HEK293T (cell line): ENCODE results near the gene CCDC171.

Experiments
- CTCF ChIA-PET: fragments of 350-600 bp; formaldehyde crosslinking; extraction: SDS; loops from one replicate; lab custom pipeline; 2021; ENCODE audit warnings: antibody characterized with exemption, inconsistent platforms; lab: Yijun Ruan, JAX
- POLR2A ChIA-PET: fragments of 350-600 bp; formaldehyde crosslinking; extraction: SDS; loops from one replicate; lab custom pipeline; 2020; ENCODE audit warnings: antibody characterized with exemption, inconsistent platforms; lab: Yijun Ruan, JAX
- DNase-seq: peaks from one replicate; pipeline ENCODE4 v3.0.0; 2012; ENCODE audit warnings: mixed read lengths; ENCODE audit errors: extremely low spot score
- ARNT ChIP-seq: fragments of 450-650 bp; IDR thresholded peaks from 2 replicates; pipeline ENCODE4 v1.6.1; 2017; ENCODE audit warnings: mild to moderate bottlenecking
- BHLHE40 ChIP-seq: fragments of 450-650 bp; IDR thresholded peaks from 2 replicates; pipeline ENCODE4 v1.6.1; 2016; ENCODE audit warnings: mild to moderate bottlenecking, moderate library complexity, borderline replicate concordance
- CTBP1 ChIP-seq: fragments of 450-650 bp; IDR thresholded peaks from 2 replicates; pipeline ENCODE4 v1.6.1; 2016; ENCODE audit warnings: borderline replicate concordance
- ELF4 ChIP-seq: fragments of 450-650 bp; IDR thresholded peaks from 2 replicates; pipeline ENCODE4 v1.6.1; 2017; ENCODE audit warnings: antibody characterized with exemption
- FOXA1 ChIP-seq: fragments of 450-650 bp; IDR thresholded peaks from 2 replicates; pipeline ENCODE4 v1.6.1; 2016; ENCODE audit warnings: mild to moderate bottlenecking
- FOXK2 ChIP-seq: fragments of 450-650 bp; IDR thresholded peaks from 2 replicates; pipeline ENCODE4 v1.6.1; 2016; ENCODE audit warnings: mild to moderate bottlenecking
- FOXM1 ChIP-seq: fragments of 450-650 bp; IDR thresholded peaks from 2 replicates; pipeline ENCODE4 v1.6.1; 2017; ENCODE audit warnings: mild to moderate bottlenecking, borderline replicate concordance
- HDGF ChIP-seq: fragments of 450-650 bp; IDR thresholded peaks from 2 replicates; pipeline ENCODE4 v1.6.1; 2017; ENCODE audit warnings: antibody characterized with exemption, borderline replicate concordance
- L3MBTL2 ChIP-seq: fragments of 450-650 bp; conservative IDR thresholded peaks from 2 replicates; pipeline ENCODE4 v1.6.1; 2016; ENCODE audit warnings: mild to moderate bottlenecking
- LEF1 ChIP-seq: fragments of 450-650 bp; IDR thresholded peaks from 2 replicates; pipeline ENCODE4 v1.6.1; 2017; ENCODE audit warnings: mild to moderate bottlenecking, borderline replicate concordance
- NFRKB ChIP-seq: fragments of 450-650 bp; IDR thresholded peaks from 2 replicates; pipeline ENCODE4 v1.6.1; 2016; ENCODE audit warnings: mild to moderate bottlenecking, moderate library complexity
- PKNOX1 ChIP-seq: fragments of 450-650 bp; IDR thresholded peaks from 2 replicates; pipeline ENCODE4 v1.6.1; 2016
- SP1 ChIP-seq: fragments of 450-650 bp; IDR thresholded peaks from 2 replicates; pipeline ENCODE4 v1.6.1; 2017
- SUZ12 ChIP-seq: fragments of 450-650 bp; IDR thresholded peaks from 2 replicates; pipeline ENCODE4 v1.6.1; 2016; ENCODE audit warnings: mild to moderate bottlenecking
- TARDBP ChIP-seq: fragments of 450-650 bp; IDR thresholded peaks from 2 replicates; pipeline ENCODE4 v1.6.1; 2016
- ZNF384 ChIP-seq: fragments of 450-650 bp; IDR thresholded peaks from 2 replicates; pipeline ENCODE4 v1.6.1; 2016

The CCDC171 gene

GRCh38 chr9:15707000-15707399 lies 154.2 kb downstream of the CCDC171 start:
- CTCF ChIA-PET = no interaction called here
- no peak for TF ChIP-seq L3MBTL2
- no peak for TF ChIP-seq CTBP1
- POLR2A ChIA-PET = no interaction called here
- no peak for DNase-seq

DNA sequence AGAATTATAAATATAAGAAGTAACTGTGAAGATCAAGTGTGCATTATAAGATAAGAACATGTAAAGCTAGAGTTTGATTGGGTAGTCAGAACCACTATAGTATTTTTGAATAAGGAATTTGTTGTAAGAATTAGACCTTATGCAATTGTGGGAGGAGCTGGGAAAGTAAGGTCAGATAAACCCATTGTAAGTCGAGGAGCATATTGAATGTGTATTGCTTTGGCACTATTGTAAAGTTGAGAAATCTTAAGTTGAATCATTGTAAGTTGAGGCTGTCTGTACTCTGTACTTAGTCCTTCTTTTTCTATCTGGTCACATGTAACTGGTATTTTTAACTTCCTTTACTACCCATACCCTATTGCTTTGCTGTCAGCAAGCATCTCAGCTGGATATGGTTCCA lies 158.7 kb downstream of the CCDC171 start:
- no peak for DNase-seq
- no peak for TF ChIP-seq NFRKB
- TF ChIP-seq SUZ12 = no peak
- TF ChIP-seq FOXM1 = no peak
- no peak for TF ChIP-seq ARNT
- TF ChIP-seq CTBP1 = no peak
- no peak for TF ChIP-seq LEF1
- TF ChIP-seq ZNF384 = no peak
- TF ChIP-seq SP1 = no peak
- TF ChIP-seq FOXA1 = no peak
- no peak for TF ChIP-seq FOXK2
- TF ChIP-seq PKNOX1 = no peak
- no peak for TF ChIP-seq L3MBTL2
- no peak for TF ChIP-seq BHLHE40
- ChIA-PET CTCF (interaction anchor here (0.6 kb wide), 1 partner anchor 210 kb away, joined by 3 read pairs; no protein-coding TSS in a partner anchor), POLR2A (no interaction called here)

- ChIA-PET CTCF (no interaction called here), POLR2A (no interaction called here)
- DNase-seq = no peak
- no peak for TF ChIP-seq ARNT
- TF ChIP-seq FOXA1 = no peak
- TF ChIP-seq FOXK2 = no peak
- no peak for TF ChIP-seq ZNF384
- TF ChIP-seq TARDBP = no peak
- no peak for TF ChIP-seq ELF4
- TF ChIP-seq NFRKB = no peak
- no peak for TF ChIP-seq FOXM1
- TF ChIP-seq CTBP1 = no peak
- TF ChIP-seq SP1 = no peak
- TF ChIP-seq PKNOX1 = no peak
- TF ChIP-seq LEF1 = no peak
These were observed 159.1 kb downstream of the CCDC171 start for GRCh38 chr9:15711931-15712330.

- TF ChIP-seq HDGF (no peak), FOXK2 (no peak), CTBP1 (no peak), FOXA1 (no peak), NFRKB (no peak), ELF4 (no peak), ARNT (no peak), L3MBTL2 (no peak), SUZ12 (no peak), FOXM1 (no peak), LEF1 (no peak), TARDBP (no peak), ZNF384 (no peak), PKNOX1 (no peak), BHLHE40 (no peak)
- POLR2A ChIA-PET = no interaction called here
- DNase-seq = no peak
- CTCF ChIA-PET = no interaction called here
These were observed 161.9 kb downstream of the CCDC171 start for GRCh38 chr9:15714746-15715145.

- no peak for DNase-seq
- ChIA-PET CTCF (no interaction called here), POLR2A (no interaction called here)
- TF ChIP-seq ELF4 (no peak), FOXM1 (no peak), BHLHE40 (no peak), LEF1 (no peak), HDGF (no peak), L3MBTL2 (no peak), ZNF384 (no peak), SUZ12 (no peak), SP1 (no peak), ARNT (no peak), NFRKB (no peak), TARDBP (no peak), FOXA1 (no peak), CTBP1 (no peak), FOXK2 (no peak), PKNOX1 (no peak)
These were observed 164.6 kb downstream of the CCDC171 start for GRCh38 chr9:15717290-15717967.

DNA sequence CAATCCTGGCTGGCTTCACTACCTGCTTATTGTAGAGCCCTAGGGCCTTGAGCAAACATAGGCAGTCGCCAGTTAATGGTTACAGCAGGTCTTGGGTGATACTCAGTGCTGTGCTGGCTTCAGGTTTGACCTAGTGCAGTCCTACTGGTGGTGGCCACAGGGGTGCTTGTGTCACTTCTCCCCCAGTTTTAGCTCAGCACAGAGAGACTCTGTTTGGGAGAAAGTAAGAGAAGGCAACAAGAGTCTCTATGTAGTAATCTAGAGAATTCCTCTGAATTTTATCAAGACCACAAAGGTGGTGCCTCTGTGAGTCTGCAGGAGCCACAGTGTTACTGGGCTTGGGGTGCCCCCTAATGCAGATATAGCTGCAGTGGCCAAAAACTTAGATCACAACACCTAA lies 165.6 kb downstream of the CCDC171 start:
- CTCF ChIA-PET = no interaction called here
- POLR2A ChIA-PET = no interaction called here
- TF ChIP-seq ARNT (no peak), NFRKB (no peak), FOXM1 (no peak), FOXA1 (no peak), ZNF384 (no peak), L3MBTL2 (no peak), FOXK2 (no peak), LEF1 (no peak), SUZ12 (no peak)
- DNase-seq = no peak
